Liver (tissue), 3 donors: ENCODE results near the gene TP53TG3.
"Not testable (repeated sequence)": the region's sequence is repeated elsewhere in the genome, so short reads cannot be mapped to it uniquely, and the experiment has no call there.

Source experiments
- ATF3 ChIP-seq: IDR thresholded peaks from 2 replicates; pipeline ENCODE4 v1.6.1; 2016; ENCODE audit warnings: antibody characterized with exemption
- EGR1 ChIP-seq, 2 donors: IDR thresholded peaks; 2 replicates each; pipeline ENCODE4 v1.6.1; 2016 to 2018; ENCODE audit warnings: antibody characterized with exemption in 2 of 2, low read depth in 2 of 2
- FOXA1 ChIP-seq: IDR thresholded peaks from 2 replicates; pipeline ENCODE4 v1.6.1; 2016; ENCODE audit warnings: antibody characterized with exemption
- GABPA ChIP-seq, 2 donors: IDR thresholded peaks in 1 of 2; conservative IDR thresholded peaks in 1 of 2; 2 replicates each; pipeline ENCODE4 v1.6.1; 2016; ENCODE audit warnings: antibody characterized with exemption in 2 of 2, mild to moderate bottlenecking in 1 of 2, moderate library complexity in 1 of 2
- RAD21 ChIP-seq, 2 donors: IDR thresholded peaks; 2 replicates each; pipeline ENCODE4 v1.6.1; 2016; ENCODE audit warnings: antibody characterized with exemption in 2 of 2, mild to moderate bottlenecking in 2 of 2
- RXRA ChIP-seq, 2 donors: IDR thresholded peaks; 2 replicates each; pipeline ENCODE4 v1.6.1; 2017 to 2018; ENCODE audit warnings: antibody characterized with exemption in 2 of 2, mild to moderate bottlenecking in 1 of 2
- SP1 ChIP-seq: IDR thresholded peaks from 2 replicates; pipeline ENCODE4 v1.6.1; 2018; ENCODE audit warnings: antibody characterized with exemption, mild to moderate bottlenecking
- TAF1 ChIP-seq: conservative IDR thresholded peaks from 2 replicates; pipeline ENCODE4 v1.6.1; 2016; ENCODE audit warnings: antibody characterized with exemption, mild to moderate bottlenecking
- YY1 ChIP-seq: IDR thresholded peaks from 2 replicates; pipeline ENCODE4 v1.6.1; 2016; ENCODE audit warnings: antibody characterized with exemption, mild to moderate bottlenecking
- TF ChIP-seq, protein P1 (sequence below): IDR thresholded peaks from 2 replicates; pipeline ENCODE4 v1.6.1; 2016; ENCODE audit warnings: antibody characterized with exemption, mild to moderate bottlenecking
- TF ChIP-seq, protein P2 (sequence below): fragments of 150-350 bp; IDR thresholded peaks from 2 replicates; pipeline ENCODE4 v1.5.1; 2017; ENCODE audit warnings: improper control_type of control experiment, low read depth, low read length; ENCODE audit not compliant: missing input control
- donor health status: healthy.
- donor health status: healthy.

- not testable (repeated sequence) for TF ChIP-seq ATF3; RAD21 (IDR thresholded peaks at IDR 0.05); TAF1; GABPA (IDR thresholded peaks at IDR 0.05 in 1 of 2, conservative IDR thresholded peaks at IDR 0.05 in 1 of 2); FOXA1; YY1; EGR1 (IDR thresholded peaks at IDR 0.05; ENCODE audit: low read depth in 2 of 2); SP1; RXRA (IDR thresholded peaks at IDR 0.05)
- TF ChIP-seq, protein P1, sequence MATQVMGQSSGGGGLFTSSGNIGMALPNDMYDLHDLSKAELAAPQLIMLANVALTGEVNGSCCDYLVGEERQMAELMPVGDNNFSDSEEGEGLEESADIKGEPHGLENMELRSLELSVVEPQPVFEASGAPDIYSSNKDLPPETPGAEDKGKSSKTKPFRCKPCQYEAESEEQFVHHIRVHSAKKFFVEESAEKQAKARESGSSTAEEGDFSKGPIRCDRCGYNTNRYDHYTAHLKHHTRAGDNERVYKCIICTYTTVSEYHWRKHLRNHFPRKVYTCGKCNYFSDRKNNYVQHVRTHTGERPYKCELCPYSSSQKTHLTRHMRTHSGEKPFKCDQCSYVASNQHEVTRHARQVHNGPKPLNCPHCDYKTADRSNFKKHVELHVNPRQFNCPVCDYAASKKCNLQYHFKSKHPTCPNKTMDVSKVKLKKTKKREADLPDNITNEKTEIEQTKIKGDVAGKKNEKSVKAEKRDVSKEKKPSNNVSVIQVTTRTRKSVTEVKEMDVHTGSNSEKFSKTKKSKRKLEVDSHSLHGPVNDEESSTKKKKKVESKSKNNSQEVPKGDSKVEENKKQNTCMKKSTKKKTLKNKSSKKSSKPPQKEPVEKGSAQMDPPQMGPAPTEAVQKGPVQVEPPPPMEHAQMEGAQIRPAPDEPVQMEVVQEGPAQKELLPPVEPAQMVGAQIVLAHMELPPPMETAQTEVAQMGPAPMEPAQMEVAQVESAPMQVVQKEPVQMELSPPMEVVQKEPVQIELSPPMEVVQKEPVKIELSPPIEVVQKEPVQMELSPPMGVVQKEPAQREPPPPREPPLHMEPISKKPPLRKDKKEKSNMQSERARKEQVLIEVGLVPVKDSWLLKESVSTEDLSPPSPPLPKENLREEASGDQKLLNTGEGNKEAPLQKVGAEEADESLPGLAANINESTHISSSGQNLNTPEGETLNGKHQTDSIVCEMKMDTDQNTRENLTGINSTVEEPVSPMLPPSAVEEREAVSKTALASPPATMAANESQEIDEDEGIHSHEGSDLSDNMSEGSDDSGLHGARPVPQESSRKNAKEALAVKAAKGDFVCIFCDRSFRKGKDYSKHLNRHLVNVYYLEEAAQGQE: not testable (repeated sequence)
- TF ChIP-seq, protein P2, sequence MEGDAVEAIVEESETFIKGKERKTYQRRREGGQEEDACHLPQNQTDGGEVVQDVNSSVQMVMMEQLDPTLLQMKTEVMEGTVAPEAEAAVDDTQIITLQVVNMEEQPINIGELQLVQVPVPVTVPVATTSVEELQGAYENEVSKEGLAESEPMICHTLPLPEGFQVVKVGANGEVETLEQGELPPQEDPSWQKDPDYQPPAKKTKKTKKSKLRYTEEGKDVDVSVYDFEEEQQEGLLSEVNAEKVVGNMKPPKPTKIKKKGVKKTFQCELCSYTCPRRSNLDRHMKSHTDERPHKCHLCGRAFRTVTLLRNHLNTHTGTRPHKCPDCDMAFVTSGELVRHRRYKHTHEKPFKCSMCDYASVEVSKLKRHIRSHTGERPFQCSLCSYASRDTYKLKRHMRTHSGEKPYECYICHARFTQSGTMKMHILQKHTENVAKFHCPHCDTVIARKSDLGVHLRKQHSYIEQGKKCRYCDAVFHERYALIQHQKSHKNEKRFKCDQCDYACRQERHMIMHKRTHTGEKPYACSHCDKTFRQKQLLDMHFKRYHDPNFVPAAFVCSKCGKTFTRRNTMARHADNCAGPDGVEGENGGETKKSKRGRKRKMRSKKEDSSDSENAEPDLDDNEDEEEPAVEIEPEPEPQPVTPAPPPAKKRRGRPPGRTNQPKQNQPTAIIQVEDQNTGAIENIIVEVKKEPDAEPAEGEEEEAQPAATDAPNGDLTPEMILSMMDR: not testable (repeated sequence)
Measured at GRCh38 chr16:32647562-32647961, 28.4 kb downstream of the TP53TG3 start.
